ENCODE data around the gene GJD2.

GJD2 gene

GRCh38 chr15:34755419-34755773, 598 bp upstream of the GJD2 start:
- TF ChIP-seq, protein P1, sequence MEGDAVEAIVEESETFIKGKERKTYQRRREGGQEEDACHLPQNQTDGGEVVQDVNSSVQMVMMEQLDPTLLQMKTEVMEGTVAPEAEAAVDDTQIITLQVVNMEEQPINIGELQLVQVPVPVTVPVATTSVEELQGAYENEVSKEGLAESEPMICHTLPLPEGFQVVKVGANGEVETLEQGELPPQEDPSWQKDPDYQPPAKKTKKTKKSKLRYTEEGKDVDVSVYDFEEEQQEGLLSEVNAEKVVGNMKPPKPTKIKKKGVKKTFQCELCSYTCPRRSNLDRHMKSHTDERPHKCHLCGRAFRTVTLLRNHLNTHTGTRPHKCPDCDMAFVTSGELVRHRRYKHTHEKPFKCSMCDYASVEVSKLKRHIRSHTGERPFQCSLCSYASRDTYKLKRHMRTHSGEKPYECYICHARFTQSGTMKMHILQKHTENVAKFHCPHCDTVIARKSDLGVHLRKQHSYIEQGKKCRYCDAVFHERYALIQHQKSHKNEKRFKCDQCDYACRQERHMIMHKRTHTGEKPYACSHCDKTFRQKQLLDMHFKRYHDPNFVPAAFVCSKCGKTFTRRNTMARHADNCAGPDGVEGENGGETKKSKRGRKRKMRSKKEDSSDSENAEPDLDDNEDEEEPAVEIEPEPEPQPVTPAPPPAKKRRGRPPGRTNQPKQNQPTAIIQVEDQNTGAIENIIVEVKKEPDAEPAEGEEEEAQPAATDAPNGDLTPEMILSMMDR (conservative IDR thresholded peaks at IDR 0.05), result no peak

DNA sequence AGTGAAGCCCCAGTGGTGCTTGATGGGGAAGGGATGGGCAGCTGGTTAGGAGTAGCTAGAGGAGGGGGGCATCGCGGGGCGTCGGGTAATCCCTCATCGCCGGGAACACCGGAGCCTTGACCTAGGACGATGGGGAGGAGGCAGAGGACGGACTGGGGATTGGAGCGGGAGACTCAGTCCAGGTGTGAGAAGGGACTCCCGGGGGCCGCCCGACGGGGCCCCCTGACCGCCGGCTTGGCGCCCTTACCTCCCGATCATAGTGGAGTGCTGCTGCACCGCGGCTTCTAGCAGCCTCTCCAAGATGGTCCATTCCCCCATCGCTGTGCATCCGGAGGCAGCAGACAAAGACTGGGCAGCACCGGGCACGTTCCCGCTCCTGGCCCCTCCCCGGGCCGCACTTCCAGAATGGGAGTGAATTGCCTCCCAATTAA, 612 bp downstream of the GJD2 start:
- TF ChIP-seq, protein P1 (conservative IDR thresholded peaks at IDR 0.05), result no peak
- H3K27ac ChIP-seq, result no peak overlapping the region

More at GRCh38 chr15:34755419-34755773, 598 bp upstream of the GJD2 start:
- H3K27ac ChIP-seq, result no peak overlapping the region

DNA sequence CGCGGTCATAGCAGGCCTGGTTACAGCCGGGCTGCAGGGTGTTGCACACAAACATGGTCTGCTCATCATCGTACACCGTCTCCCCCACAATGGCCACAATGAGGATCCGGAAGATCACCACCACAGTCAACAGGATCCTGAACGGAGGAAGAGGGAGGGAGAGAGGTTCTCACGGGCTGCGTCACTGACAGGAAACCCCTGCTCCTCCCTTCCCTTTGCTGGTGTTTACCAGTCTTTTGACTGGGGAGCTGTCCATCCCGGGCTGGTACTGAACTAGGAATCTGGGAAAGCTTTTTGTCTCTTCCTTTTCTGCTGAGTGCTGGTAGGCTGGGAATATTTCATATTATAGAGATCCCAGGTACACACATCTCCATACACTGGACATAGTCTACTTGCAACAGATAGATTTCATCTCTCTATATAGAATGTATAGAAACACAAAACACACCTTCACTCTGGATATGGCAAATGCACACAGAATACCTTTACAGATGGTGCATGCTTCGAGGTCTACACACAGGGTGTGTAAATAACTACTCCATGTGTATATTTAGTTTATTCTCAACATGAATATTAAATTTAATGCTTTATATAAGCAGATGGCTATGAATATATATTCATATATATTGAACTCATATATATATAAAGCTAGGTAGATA, 1.4 kb downstream of the GJD2 start:
- TF ChIP-seq, protein P1 (conservative IDR thresholded peaks at IDR 0.05), result no peak
- no peak overlapping the region for H3K27ac ChIP-seq

GRCh38 chr15:34749691-34750090, 5.1 kb downstream of the GJD2 start:
- TF ChIP-seq, protein P1 (conservative IDR thresholded peaks at IDR 0.05), result no peak
- H3K27ac ChIP-seq, result no peak overlapping the region

- TF ChIP-seq, protein P1 (conservative IDR thresholded peaks at IDR 0.05), result no peak
- no peak overlapping the region for H3K27ac ChIP-seq
Measured at GRCh38 chr15:34739346-34739745, 15.5 kb downstream of the GJD2 start.

GRCh38 chr15:34738002-34738401, 16.8 kb downstream of the GJD2 start:
- H3K27ac ChIP-seq, result no peak overlapping the region
- TF ChIP-seq, protein P1 (conservative IDR thresholded peaks at IDR 0.05), result no peak

DNA sequence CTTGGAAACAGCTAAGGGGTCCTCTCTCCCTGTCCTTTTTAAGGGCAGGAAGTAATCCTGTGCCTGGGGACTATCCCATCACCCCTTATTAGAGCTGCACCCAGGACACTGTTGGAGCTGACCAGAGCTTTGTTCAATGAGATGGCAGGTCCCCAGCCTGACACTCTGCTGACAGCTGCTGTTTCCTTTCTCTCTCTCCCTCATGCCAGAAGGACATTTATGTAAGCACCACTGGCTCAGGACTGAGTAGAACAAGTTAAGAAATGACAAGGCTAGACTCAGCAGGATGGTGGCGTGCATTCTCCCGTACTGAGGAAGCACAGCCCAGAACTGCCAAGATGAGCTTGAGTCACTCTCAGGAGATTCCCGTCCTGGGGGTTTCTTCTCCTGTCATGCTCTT, 17.3 kb downstream of the GJD2 start:
- no peak overlapping the region for H3K27ac ChIP-seq
- TF ChIP-seq, protein P1 (conservative IDR thresholded peaks at IDR 0.05), result no peak
